ENCODE measurements around the gene CATSPERB. TPM values are rescaled to one million over a fixed set of nuclear protein-coding genes. Genes with fewer than 3 reads are reported as not detected.

Gene CATSPERB
- total and polyA plus RNA-seq, 8 donors = 0.31 to 56.5 (median 3.5) TPM

DNA sequence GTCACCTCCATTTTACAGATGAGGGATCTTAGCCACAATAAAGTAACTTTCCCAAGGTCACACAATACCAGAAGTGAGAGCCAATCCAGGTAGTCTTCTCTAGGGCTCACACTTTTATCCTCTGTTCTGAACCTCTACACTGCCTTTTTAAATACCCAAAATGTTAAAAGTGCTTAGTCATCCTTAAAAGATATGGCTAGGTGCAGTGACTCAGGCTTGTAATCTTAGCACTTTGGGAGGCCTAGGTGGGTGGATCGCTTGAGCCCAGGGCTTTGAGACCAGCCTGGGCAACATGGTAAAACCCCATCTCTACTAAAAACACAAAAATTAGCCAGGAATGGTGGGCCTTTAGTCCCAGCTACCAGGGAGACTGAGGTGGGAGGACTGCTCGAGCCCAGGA is 117.7 kb downstream of the CATSPERB start:
- intact Hi-C loops (cut with DNase I; ENCODE audit: low total_unique reads) = no loop called here
- Histone ChIP-seq H3K4me1 (no peaks in the 10 kb centered on the region), H3K4me3 (no peak overlapping the region), H3K9me3 (no peaks in the 10 kb centered on the region), H3K27ac (no peak overlapping the region), H3K27me3 (no peaks in the 10 kb centered on the region), H3K36me3 (no peaks in the 10 kb centered on the region)
- DNase-seq = no peak
- WGBS, 5 donors = 46 to 68% (median 50%) methylated on average over 2 of the region's 2 CpGs
- TF ChIP-seq, protein P1, sequence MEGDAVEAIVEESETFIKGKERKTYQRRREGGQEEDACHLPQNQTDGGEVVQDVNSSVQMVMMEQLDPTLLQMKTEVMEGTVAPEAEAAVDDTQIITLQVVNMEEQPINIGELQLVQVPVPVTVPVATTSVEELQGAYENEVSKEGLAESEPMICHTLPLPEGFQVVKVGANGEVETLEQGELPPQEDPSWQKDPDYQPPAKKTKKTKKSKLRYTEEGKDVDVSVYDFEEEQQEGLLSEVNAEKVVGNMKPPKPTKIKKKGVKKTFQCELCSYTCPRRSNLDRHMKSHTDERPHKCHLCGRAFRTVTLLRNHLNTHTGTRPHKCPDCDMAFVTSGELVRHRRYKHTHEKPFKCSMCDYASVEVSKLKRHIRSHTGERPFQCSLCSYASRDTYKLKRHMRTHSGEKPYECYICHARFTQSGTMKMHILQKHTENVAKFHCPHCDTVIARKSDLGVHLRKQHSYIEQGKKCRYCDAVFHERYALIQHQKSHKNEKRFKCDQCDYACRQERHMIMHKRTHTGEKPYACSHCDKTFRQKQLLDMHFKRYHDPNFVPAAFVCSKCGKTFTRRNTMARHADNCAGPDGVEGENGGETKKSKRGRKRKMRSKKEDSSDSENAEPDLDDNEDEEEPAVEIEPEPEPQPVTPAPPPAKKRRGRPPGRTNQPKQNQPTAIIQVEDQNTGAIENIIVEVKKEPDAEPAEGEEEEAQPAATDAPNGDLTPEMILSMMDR (IDR thresholded peaks at IDR 0.05) = no peak
- no peak for TF ChIP-seq EP300 (IDR thresholded peaks at IDR 0.05)
- TF ChIP-seq POLR2AphosphoS5 (IDR thresholded peaks at IDR 0.05) = no peak
- TF ChIP-seq POLR2A (IDR thresholded peaks at IDR 0.05) = no peak

DNA sequence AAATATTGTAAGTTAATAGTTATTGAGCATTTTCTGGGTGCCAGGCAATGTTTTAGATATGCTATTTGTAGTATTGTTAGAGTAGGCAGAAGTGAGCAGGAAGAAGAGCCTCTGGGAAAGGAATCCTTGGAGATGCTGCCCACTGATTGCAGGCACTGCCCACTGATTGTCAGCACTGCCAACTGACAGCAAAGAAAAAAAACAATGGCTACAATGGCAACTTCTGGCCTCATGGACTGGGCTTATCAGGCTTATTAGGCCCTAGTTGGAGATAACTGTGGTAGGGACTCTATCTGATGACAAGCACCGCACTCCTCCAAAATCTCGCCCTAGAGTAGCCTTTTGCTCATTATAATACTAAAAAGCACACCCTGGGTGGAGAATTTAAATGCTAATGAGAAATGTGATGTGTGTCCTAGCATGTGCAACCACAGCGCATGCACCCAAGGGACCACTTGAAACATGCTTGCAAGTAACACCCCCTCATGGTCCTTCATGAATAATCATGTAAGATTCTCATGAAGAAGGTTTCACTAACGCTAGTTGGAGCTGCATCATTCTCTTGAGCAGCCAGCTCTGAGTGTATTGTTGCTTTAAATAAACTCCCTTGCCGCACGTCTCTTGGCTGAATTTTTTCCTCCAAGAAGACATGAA is 118.3 kb downstream of the CATSPERB start:
- Histone ChIP-seq H3K4me1 (no peaks in the 10 kb centered on the region), H3K27me3 (no peaks in the 10 kb centered on the region), H3K9me3 (no peaks in the 10 kb centered on the region), H3K27ac (no peak overlapping the region), H3K4me3 (no peak overlapping the region), H3K36me3 (no peaks in the 10 kb centered on the region)
- intact Hi-C loops (cut with DNase I; ENCODE audit: low total_unique reads) = no loop called here
- no peak for TF ChIP-seq EP300 (IDR thresholded peaks at IDR 0.05)
- TF ChIP-seq, protein P1 (IDR thresholded peaks at IDR 0.05) = no peak
- TF ChIP-seq POLR2AphosphoS5 (IDR thresholded peaks at IDR 0.05) = no peak
- no peak for TF ChIP-seq POLR2A (IDR thresholded peaks at IDR 0.05)
- no peak for DNase-seq
- 78 to 94% (median 92%) methylated on average over 6 of the region's 6 CpGs for WGBS, 5 donors

DNA sequence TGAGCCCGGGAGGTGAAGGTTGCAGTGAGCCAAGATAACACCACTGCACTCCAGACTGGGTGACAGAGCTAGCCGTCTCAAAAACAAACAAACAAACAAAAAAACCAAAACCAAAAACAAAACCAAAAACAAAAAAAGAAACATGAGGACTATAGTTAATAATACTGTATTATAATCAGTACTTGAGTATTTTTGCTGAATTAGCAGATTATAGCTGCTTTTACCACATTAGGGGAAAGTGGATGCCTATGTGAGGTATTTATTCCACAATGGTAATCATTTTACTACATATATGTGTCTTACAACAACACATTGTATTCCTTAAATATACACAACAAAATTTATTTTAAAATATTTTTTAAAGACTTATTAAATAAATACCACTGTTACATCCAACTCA is 120.4 kb downstream of the CATSPERB start:
- TF ChIP-seq POLR2AphosphoS5 (IDR thresholded peaks at IDR 0.05) = no peak
- TF ChIP-seq POLR2A (IDR thresholded peaks at IDR 0.05) = no peak
- TF ChIP-seq, protein P1 (IDR thresholded peaks at IDR 0.05) = no peak
- TF ChIP-seq EP300 (IDR thresholded peaks at IDR 0.05) = no peak
- 57 to 79% (median 63%) methylated on average over 2 of the region's 2 CpGs for WGBS, 5 donors

DNA sequence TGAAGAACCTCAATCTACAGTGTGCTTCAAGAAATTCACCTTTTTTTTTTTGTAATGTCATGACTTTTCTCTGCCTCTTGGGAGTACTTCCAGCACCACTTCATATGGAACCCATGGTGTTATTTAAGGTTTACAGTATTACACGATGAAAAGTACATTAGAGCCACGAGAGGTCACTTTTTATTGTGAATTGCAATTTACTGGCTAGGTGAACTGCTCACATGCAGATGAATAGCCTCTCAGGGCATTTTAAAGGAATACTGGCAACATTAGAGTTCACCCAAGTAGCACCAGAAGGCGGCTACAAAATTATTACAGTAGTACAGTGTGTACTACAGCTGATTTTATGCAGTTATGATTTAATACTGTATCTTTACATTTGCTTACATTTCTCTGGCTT is 122.7 kb downstream of the CATSPERB start:
- 33 to 63% (median 58%) methylated on average over 3 of the region's 3 CpGs for WGBS, 5 donors
- DNase-seq = no peak
- intact Hi-C loops (cut with DNase I; ENCODE audit: low total_unique reads) = no loop called here

More for the DNA sequence above, 120.4 kb downstream of the CATSPERB start:
- Histone ChIP-seq H3K9me3 (no peaks in the 10 kb centered on the region), H3K4me3 (no peak overlapping the region), H3K36me3 (no peaks in the 10 kb centered on the region), H3K27ac (no peak overlapping the region), H3K4me1 (peaks cover 0 to 9% (median 2%) of the 10 kb centered on the region in 4 donors), H3K27me3 (no peaks in the 10 kb centered on the region)
- intact Hi-C loops (cut with DNase I; ENCODE audit: low total_unique reads) = no loop called here
- DNase-seq = no peak

More for the DNA sequence above, 122.7 kb downstream of the CATSPERB start:
- Histone ChIP-seq H3K27me3 (no peaks in the 10 kb centered on the region), H3K9me3 (no peaks in the 10 kb centered on the region), H3K4me1 (peaks cover 0 to 9% (median 2%) of the 10 kb centered on the region in 4 donors), H3K36me3 (no peaks in the 10 kb centered on the region), H3K4me3 (no peak overlapping the region), H3K27ac (no peak overlapping the region)
- TF ChIP-seq, protein P1 (IDR thresholded peaks at IDR 0.05) = no peak
- no peak for TF ChIP-seq POLR2A (IDR thresholded peaks at IDR 0.05)
- TF ChIP-seq POLR2AphosphoS5 (IDR thresholded peaks at IDR 0.05) = no peak
- no peak for TF ChIP-seq EP300 (IDR thresholded peaks at IDR 0.05)

Data from stomach (tissue), 9 donors.